Osteoblast (primary cell): ENCODE data around the gene B4GAT1. TPM values are rescaled to one million over a fixed set of nuclear protein-coding genes. Genes with fewer than 3 reads are reported as not detected.

ENCODE experiments used
- DNase-seq: peaks from one replicate; pipeline ENCODE4 v3.0.0; 2011; ENCODE audit warnings: low spot score, mixed read lengths; ENCODE audit not compliant: insufficient read length; ENCODE audit errors: missing footprints
- H2AFZ ChIP-seq: 2 replicates; pipeline ENCODE4 v1.6.0; 2011; ENCODE audit warnings: mild to moderate bottlenecking, low read length
- H3K27ac ChIP-seq: 2 replicates; pipeline ENCODE4 v1.5.1; 2011; ENCODE audit warnings: mild to moderate bottlenecking, low read depth, low read length, moderate library complexity
- H3K27me3 ChIP-seq: 2 replicates; pipeline ENCODE4 v1.6.0; 2012; ENCODE audit warnings: mild to moderate bottlenecking, control low read depth, inconsistent platforms, low read length, moderate library complexity; ENCODE audit not compliant: insufficient read depth
- H3K36me3 ChIP-seq: 2 replicates; pipeline ENCODE4 v1.5.1; 2011; ENCODE audit warnings: mild to moderate bottlenecking, low read length, control low read depth, moderate library complexity; ENCODE audit not compliant: insufficient read depth
- H3K4me1 ChIP-seq: 2 replicates; pipeline ENCODE4 v1.5.1; 2011; ENCODE audit warnings: mild to moderate bottlenecking, low read length, control low read depth, moderate library complexity; ENCODE audit not compliant: insufficient read depth
- H3K4me2 ChIP-seq: 2 replicates; pipeline ENCODE4 v1.6.0; 2011; ENCODE audit warnings: mild to moderate bottlenecking, low read length; ENCODE audit not compliant: insufficient read depth
- H3K4me3 ChIP-seq: fragments of 200-600 bp; sonication (generic); 3 replicates; pipeline ENCODE4 v1.5.1; 2012; ENCODE audit warnings: mild to moderate bottlenecking, low read length, inconsistent platforms; ENCODE audit not compliant: insufficient read depth
- H3K79me2 ChIP-seq: 2 replicates; pipeline ENCODE4 v1.6.0; 2012; ENCODE audit warnings: mild to moderate bottlenecking, low read length, control low read depth, inconsistent platforms; ENCODE audit not compliant: insufficient read depth
- H3K9me3 ChIP-seq: 2 replicates; pipeline ENCODE4 v1.5.1; 2011; ENCODE audit warnings: low read depth, low read length, control low read depth
- H4K20me1 ChIP-seq: 2 replicates; pipeline ENCODE4 v1.6.0; 2012; ENCODE audit warnings: mild to moderate bottlenecking, low read length, control low read depth; ENCODE audit not compliant: insufficient read depth
- CTCF ChIP-seq: IDR thresholded peaks from 2 replicates; pipeline ENCODE4 v1.5.1; 2011; ENCODE audit warnings: mild to moderate bottlenecking, low read depth, low read length, moderate library complexity; ENCODE audit errors: extremely low read depth
- total RNA-seq: library from RNA; depleted of rRNA; stranded (reverse); fragments of >200 nt; gene quantifications from 2 replicates; pipeline ENCODE4 v1.2.3, GENCODE V29; 2012

Gene B4GAT1
- total RNA-seq, 1 donor: 20.6 TPM

GRCh38 chr11:66315921-66316811, 31.3 kb downstream of the B4GAT1 start:
- Histone ChIP-seq H3K4me2 (peak overlapping the region; percentile 96), H3K27ac (peak overlapping the region; percentile 94), H3K4me3 (peak overlapping the region; percentile 75), H3K4me1 (peaks cover 59% of the 10 kb centered on the region), H4K20me1 (peaks cover 25% of the 10 kb centered on the region), H2AFZ (no peak overlapping the region), H3K79me2 (peaks cover 33% of the 10 kb centered on the region), H3K36me3 (no peaks in the 10 kb centered on the region), H3K9me3 (no peaks in the 10 kb centered on the region), H3K27me3 (no peaks in the 10 kb centered on the region)
- no peak for TF ChIP-seq CTCF
- peak; percentile 77 for DNase-seq

DNA sequence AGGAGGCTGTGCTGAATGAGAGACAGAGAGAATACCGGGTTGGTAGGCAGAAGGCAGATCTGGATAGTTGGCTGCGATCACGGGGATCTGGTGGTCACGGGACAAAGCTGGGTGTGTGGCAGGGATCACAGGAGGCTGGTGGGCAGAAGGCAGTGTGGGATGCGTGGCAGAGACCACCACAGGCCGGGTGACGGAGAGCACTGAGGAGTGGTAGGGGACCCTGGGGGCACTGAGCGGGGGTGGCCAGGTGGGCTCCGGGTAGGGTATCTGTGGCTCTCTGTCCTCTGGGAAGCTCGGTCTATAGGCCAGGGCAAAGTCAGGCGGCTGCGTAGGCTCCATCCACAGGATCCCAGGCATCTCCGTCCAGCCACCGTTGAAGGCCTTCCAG, 31.9 kb downstream of the B4GAT1 start:
- no peaks in the 10 kb centered on the region for H3K27me3 ChIP-seq
- no peaks in the 10 kb centered on the region for H3K9me3 ChIP-seq
- TF ChIP-seq CTCF: no peak
- H3K79me2 ChIP-seq: peaks cover 33% of the 10 kb centered on the region
- peak overlapping the region; percentile 75 for H3K4me3 ChIP-seq
- no peaks in the 10 kb centered on the region for H3K36me3 ChIP-seq
- peak overlapping the region; percentile 94 for H3K27ac ChIP-seq
- peak overlapping the region; percentile 96 for H3K4me2 ChIP-seq
- peak; percentile 70 for DNase-seq
- peaks cover 25% of the 10 kb centered on the region for H4K20me1 ChIP-seq
- no peak overlapping the region for H2AFZ ChIP-seq
- H3K4me1 ChIP-seq: peaks cover 59% of the 10 kb centered on the region

DNA sequence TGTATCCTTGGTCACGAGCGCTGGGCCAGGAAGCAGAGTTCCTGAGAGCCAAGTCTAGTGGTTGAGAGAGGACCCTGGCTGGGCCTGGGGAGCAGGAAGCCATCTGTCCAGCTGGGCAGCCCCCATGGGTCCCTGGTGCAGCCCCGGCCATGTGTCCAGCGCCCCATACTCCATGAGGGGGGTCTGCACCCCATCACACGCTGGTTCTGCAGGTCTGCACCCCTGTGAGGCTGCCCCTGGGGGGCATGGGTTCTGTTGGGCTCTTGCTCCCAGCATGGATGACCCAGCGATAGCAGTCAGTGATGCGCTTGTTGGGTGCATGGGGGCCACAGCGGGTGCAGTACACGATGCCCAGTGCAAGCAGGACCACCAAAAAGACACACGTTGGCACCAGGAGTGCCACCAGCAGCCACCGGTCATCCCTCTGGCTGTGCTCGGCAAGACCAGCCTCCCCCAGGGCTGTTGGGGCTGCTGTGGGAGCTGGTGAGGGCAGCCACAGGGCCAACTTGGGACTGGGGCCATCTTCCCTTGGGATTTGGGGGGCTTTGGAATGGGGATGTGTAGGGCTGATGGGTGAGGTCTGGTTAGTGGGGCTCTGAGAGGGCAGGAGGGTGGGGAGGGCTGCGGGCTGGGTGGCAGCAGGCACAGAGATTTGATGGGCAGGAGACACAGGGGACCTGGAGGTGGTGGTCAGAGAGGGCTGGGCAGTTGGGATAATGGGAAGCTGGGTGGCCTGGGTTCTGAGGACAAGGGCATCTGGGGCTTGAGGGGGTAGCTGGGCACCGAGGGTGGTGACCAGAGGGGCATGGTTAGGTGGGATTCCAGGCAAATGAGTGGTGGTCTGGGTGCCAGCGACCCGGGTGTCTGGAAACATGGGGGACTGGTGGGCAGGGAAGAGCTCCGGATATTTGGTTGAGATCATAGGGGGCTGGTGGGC, 32.6 kb downstream of the B4GAT1 start:
- H4K20me1 ChIP-seq: peaks cover 25% of the 10 kb centered on the region
- H3K36me3 ChIP-seq: no peaks in the 10 kb centered on the region
- TF ChIP-seq CTCF: no peak
- peak overlapping the region; percentile 94 for H3K27ac ChIP-seq
- peak overlapping the region; percentile 96 for H3K4me2 ChIP-seq
- H3K9me3 ChIP-seq: no peaks in the 10 kb centered on the region
- H2AFZ ChIP-seq: no peak overlapping the region
- peak overlapping the region; percentile 75 for H3K4me3 ChIP-seq
- H3K4me1 ChIP-seq: peaks cover 59% of the 10 kb centered on the region
- H3K27me3 ChIP-seq: no peaks in the 10 kb centered on the region
- peaks cover 33% of the 10 kb centered on the region for H3K79me2 ChIP-seq
- DNase-seq: peak; percentile 78

- H3K36me3 ChIP-seq: no peaks in the 10 kb centered on the region
Observed at GRCh38 chr11:66314186-66314501, 33.3 kb downstream of the B4GAT1 start.

More at GRCh38 chr11:66314186-66314501, 33.3 kb downstream of the B4GAT1 start:
- Histone ChIP-seq H3K4me2 (peak overlapping the region; percentile 96), H3K9me3 (no peaks in the 10 kb centered on the region), H3K79me2 (peaks cover 33% of the 10 kb centered on the region), H2AFZ (no peak overlapping the region), H4K20me1 (peaks cover 25% of the 10 kb centered on the region), H3K27me3 (no peaks in the 10 kb centered on the region), H3K4me3 (peak overlapping the region; percentile 75), H3K4me1 (peaks cover 58% of the 10 kb centered on the region), H3K27ac (peak overlapping the region; percentile 94)
- no peak for TF ChIP-seq CTCF
- peak; percentile 66 for DNase-seq
